GM12891 (cell line): ENCODE data around the gene ATP13A4.

ENCODE experiments used
- POLR2A ChIP-seq: IDR thresholded peaks from 2 replicates; pipeline ENCODE4 v1.6.1; 2011; ENCODE audit warnings: low read depth, low read length, control low read depth
- POLR2AphosphoS5 ChIP-seq: IDR thresholded peaks from 2 replicates; pipeline ENCODE4 v1.6.1; 2011; ENCODE audit warnings: low read depth, low read length, control low read depth
- TAF1 ChIP-seq: IDR thresholded peaks from 2 replicates; pipeline ENCODE4 v1.6.1; 2011; ENCODE audit warnings: low read depth, low read length, control low read depth

GRCh38 chr3:193470710-193471109 lies 84.0 kb downstream of the ATP13A4 start:
- TF ChIP-seq POLR2A (no peak), TAF1 (no peak), POLR2AphosphoS5 (no peak)
